Endothelial cell of umbilical vein (primary cell): ENCODE data around the gene PDE6C. TPM values are rescaled to one million over a fixed set of nuclear protein-coding genes. Genes with fewer than 3 reads are reported as not detected.

Source experiments
- BruUV-seq: library from RNA; stranded (reverse); fragments of 400-500 nt; replicated peaks from 2 replicates; lab custom pipeline; 2021; lab: Mats Ljungman, UMichigan
- CTCF ChIA-PET: fragments of 300-600, 350-600 bp; sonication (Branson Sonifier 250); formaldehyde crosslinking; loops from one replicate; lab custom pipeline; 2021; ENCODE audit warnings: antibody characterized with exemption, inconsistent platforms; lab: Charles Lee
- POLR2A ChIA-PET: fragments of 300-600, 350-600 bp; sonication (Branson Sonifier 250); formaldehyde crosslinking; loops from one replicate; lab custom pipeline; 2021; ENCODE audit warnings: antibody characterized with exemption, inconsistent platforms; lab: Charles Lee
- DNase-seq: peaks from one replicate; pipeline ENCODE4 v3.0.0-alpha.2; 2011; ENCODE audit warnings: low read depth, low spot score
- FAIRE-seq: peaks from 2 replicates; lab custom pipeline; 2011; peaks lifted over from hg19 to GRCh38; lab: Jason Lieb, UNC
- H2AFZ ChIP-seq: 2 replicates; pipeline ENCODE4 v1.6.0; 2012; ENCODE audit warnings: low read depth, low read length, control low read depth, inconsistent platforms
- H3K27ac ChIP-seq: 2 replicates; pipeline ENCODE4 v1.5.1; 2011; ENCODE audit warnings: low read depth, mild to moderate bottlenecking, control low read depth, low read length, moderate library complexity; ENCODE audit not compliant: insufficient read depth
- H3K27me3 ChIP-seq, 2 experiments: 2 replicates each; pipeline versions ENCODE4 v1.6.0 to v1.6.1; 2011; ENCODE audit warnings: low read length in 2 of 2, mixed read lengths in 1 of 2; ENCODE audit not compliant: control insufficient read depth in 2 of 2, insufficient read depth in 2 of 2
- H3K36me3 ChIP-seq, 2 experiments: 2 replicates in 1 of 2; 3 replicates in 1 of 2; pipeline ENCODE4 v1.5.1; 2011; ENCODE audit warnings: low read length in 2 of 2, mild to moderate bottlenecking in 1 of 2, moderate library complexity in 1 of 2; ENCODE audit not compliant: control insufficient read depth in 2 of 2, insufficient read depth in 2 of 2; ENCODE audit errors: extremely low read depth in 1 of 2
- H3K4me1 ChIP-seq: 3 replicates; pipeline ENCODE4 v1.5.1; 2011; ENCODE audit warnings: mild to moderate bottlenecking, low read length; ENCODE audit not compliant: control insufficient read depth, insufficient read depth; ENCODE audit errors: extremely low read depth
- H3K4me2 ChIP-seq: 2 replicates; pipeline ENCODE4 v1.6.1; 2011; ENCODE audit warnings: low read length, control low read depth, mixed read lengths; ENCODE audit not compliant: insufficient read depth
- H3K4me3 ChIP-seq, 3 experiments: fragments of 200-600 bp in 1 of 3; sonication (generic), shearing (Covaris generic) in 1 of 3; replicated peaks in 1 of 3; 2 replicates each; pipeline ENCODE4 v1.5.1; 2011 to 2016; ENCODE audit warnings: control low read depth in 3 of 3, low read length in 3 of 3, mild to moderate bottlenecking in 2 of 3, inconsistent platforms in 1 of 3, low read depth in 1 of 3, moderate library complexity in 1 of 3; ENCODE audit not compliant: insufficient read depth in 1 of 3
- H3K79me2 ChIP-seq: 2 replicates; pipeline ENCODE4 v1.6.0; 2012; ENCODE audit warnings: low read length, inconsistent platforms; ENCODE audit not compliant: control insufficient read depth, insufficient read depth
- H3K9ac ChIP-seq: replicated peaks from 2 replicates; pipeline ENCODE3; 2011; ENCODE audit warnings: low read length, control low read depth; ENCODE audit not compliant: insufficient read depth; ENCODE audit errors: extremely low read depth
- H3K9me1 ChIP-seq: replicated peaks from 3 replicates; pipeline ENCODE4 v1.6.0; 2011; ENCODE audit warnings: mild to moderate bottlenecking, low read length; ENCODE audit not compliant: control insufficient read depth, insufficient read depth; ENCODE audit errors: extremely low read depth
- H3K9me3 ChIP-seq: replicated peaks from 2 replicates; pipeline ENCODE4 v1.5.1; 2012; ENCODE audit warnings: low read length, inconsistent platforms; ENCODE audit not compliant: control insufficient read depth, insufficient read depth
- H4K20me1 ChIP-seq: replicated peaks from 2 replicates; pipeline ENCODE3; 2011; ENCODE audit warnings: mild to moderate bottlenecking, low read length; ENCODE audit not compliant: control insufficient read depth, insufficient read depth; ENCODE audit errors: extremely low read depth
- EZH2 ChIP-seq: IDR thresholded peaks from 2 replicates; pipeline ENCODE4 v1.6.1; 2012; ENCODE audit warnings: borderline replicate concordance, low read depth, mild to moderate bottlenecking, moderate library complexity, low read length, inconsistent platforms; ENCODE audit not compliant: severe bottlenecking
- FOS ChIP-seq: IDR thresholded peaks from 2 replicates; pipeline ENCODE4 v1.6.1; 2011; ENCODE audit warnings: mild to moderate bottlenecking, low read length, moderate library complexity, borderline replicate concordance; ENCODE audit not compliant: insufficient read depth
- GATA2 ChIP-seq: IDR thresholded peaks from 2 replicates; pipeline ENCODE4 v1.7.0; 2011; ENCODE audit warnings: low read depth, mild to moderate bottlenecking, moderate library complexity, mixed read lengths, low read length; ENCODE audit not compliant: insufficient read length, insufficient read depth
- JUN ChIP-seq: IDR thresholded peaks from 2 replicates; pipeline ENCODE4 v1.6.1; 2011; ENCODE audit warnings: borderline replicate concordance, low read depth; ENCODE audit not compliant: insufficient read length, insufficient read depth
- MYC ChIP-seq: IDR thresholded peaks from one replicate; pipeline ENCODE4 v1.6.1; 2011; ENCODE audit warnings: mild to moderate bottlenecking, low read depth, low read length
- POLR2A ChIP-seq: IDR thresholded peaks from 2 replicates; pipeline ENCODE4 v1.6.1; 2012; ENCODE audit warnings: low read depth, mild to moderate bottlenecking, control low read depth, low read length
- POLR2AphosphoS5 ChIP-seq: IDR thresholded peaks from 2 replicates; pipeline ENCODE4 v1.6.1; 2012; ENCODE audit warnings: low read depth, mild to moderate bottlenecking, control low read depth, low read length, moderate library complexity; ENCODE audit not compliant: insufficient read depth
- dilution Hi-C: fragments of 300-500 bp; cut with MboI; formaldehyde crosslinking; loops from one replicate; pipeline ENCODE4 v1.15.0; 2019; ENCODE audit warnings: low sequenced_read_pairs; ENCODE audit not compliant: extremely low pct_ligation_motif_present
- intact Hi-C: fragments of 100-400 bp; cut with micrococcal nuclease; formaldehyde crosslinking; loops from one replicate; pipeline ENCODE4 v1.10.0; 2022
- polyA plus RNA-seq, 4 experiments: library from polyadenylated mRNA; depleted of rRNA in 3 of 4; stranded (reverse) in 3 of 4; unstranded in 1 of 4; fragments of >200 nt; gene quantifications; 2 replicates each; pipeline versions ENCODE4 v1.2.1 to v1.2.3, GENCODE V29; 2011 to 2012; ENCODE audit warnings: missing spikeins in 1 of 4
- total RNA-seq: library from RNA; stranded (reverse); gene quantifications from 2 replicates; pipeline ENCODE4 v1.2.3, GENCODE V29; 2021
- TF ChIP-seq, protein P1 (sequence below): IDR thresholded peaks from 2 replicates; pipeline ENCODE4 v1.6.1; 2011; ENCODE audit not compliant: insufficient read depth, insufficient read length
- TF ChIP-seq, protein P2 (sequence below), 2 donors: IDR thresholded peaks; 1 replicate in 1 of 2; 2 replicates in 1 of 2; pipeline ENCODE4 v1.5.1; 2011; ENCODE audit warnings: low read length in 2 of 2, mild to moderate bottlenecking in 2 of 2, moderate library complexity in 2 of 2, control low read depth in 1 of 2, inconsistent platforms in 1 of 2, low read depth in 1 of 2; ENCODE audit not compliant: insufficient read depth in 1 of 2; ENCODE audit errors: extremely low read depth in 1 of 2

The PDE6C gene
- total and polyA plus RNA-seq, 2 donors (not counting 3 experiments of a cell fraction or from before 2014, with no cell fraction given), result not detected

GRCh38 chr10:93604146-93604545, 8.2 kb upstream of the PDE6C start:
- no TSS peak for BruUV-seq
- H2AFZ ChIP-seq, result no peak overlapping the region
- no peaks in the 10 kb centered on the region for H3K4me1 ChIP-seq
- H3K79me2 ChIP-seq, result no peaks in the 10 kb centered on the region
- DNase-seq, result peak; percentile 15
- no peak overlapping the region for H3K9ac ChIP-seq
- no peaks in the 10 kb centered on the region for H3K9me1 ChIP-seq
- CTCF ChIA-PET, result interaction anchor here (0.8 kb wide), 1 partner anchor 49 kb away, joined by 3 read pairs; no protein-coding TSS in a partner anchor
- intact Hi-C loops, result no loop called here
- no peaks in the 10 kb centered on the region for H3K36me3 ChIP-seq
- TF ChIP-seq POLR2A (no peak), POLR2AphosphoS5 (no peak), JUN (no peak), EZH2 (no peak), GATA2 (no peak), MYC (no peak), FOS (no peak)
- TF ChIP-seq, protein P1, sequence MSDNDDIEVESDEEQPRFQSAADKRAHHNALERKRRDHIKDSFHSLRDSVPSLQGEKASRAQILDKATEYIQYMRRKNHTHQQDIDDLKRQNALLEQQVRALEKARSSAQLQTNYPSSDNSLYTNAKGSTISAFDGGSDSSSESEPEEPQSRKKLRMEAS, result no peak
- TF ChIP-seq, protein P2, sequence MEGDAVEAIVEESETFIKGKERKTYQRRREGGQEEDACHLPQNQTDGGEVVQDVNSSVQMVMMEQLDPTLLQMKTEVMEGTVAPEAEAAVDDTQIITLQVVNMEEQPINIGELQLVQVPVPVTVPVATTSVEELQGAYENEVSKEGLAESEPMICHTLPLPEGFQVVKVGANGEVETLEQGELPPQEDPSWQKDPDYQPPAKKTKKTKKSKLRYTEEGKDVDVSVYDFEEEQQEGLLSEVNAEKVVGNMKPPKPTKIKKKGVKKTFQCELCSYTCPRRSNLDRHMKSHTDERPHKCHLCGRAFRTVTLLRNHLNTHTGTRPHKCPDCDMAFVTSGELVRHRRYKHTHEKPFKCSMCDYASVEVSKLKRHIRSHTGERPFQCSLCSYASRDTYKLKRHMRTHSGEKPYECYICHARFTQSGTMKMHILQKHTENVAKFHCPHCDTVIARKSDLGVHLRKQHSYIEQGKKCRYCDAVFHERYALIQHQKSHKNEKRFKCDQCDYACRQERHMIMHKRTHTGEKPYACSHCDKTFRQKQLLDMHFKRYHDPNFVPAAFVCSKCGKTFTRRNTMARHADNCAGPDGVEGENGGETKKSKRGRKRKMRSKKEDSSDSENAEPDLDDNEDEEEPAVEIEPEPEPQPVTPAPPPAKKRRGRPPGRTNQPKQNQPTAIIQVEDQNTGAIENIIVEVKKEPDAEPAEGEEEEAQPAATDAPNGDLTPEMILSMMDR (IDR thresholded peaks at IDR 0.05; ENCODE audit: extremely low read depth in 1 of 2, insufficient read depth in 1 of 2, low read depth in 1 of 2, low read length in 2 of 2), result no peak
- H4K20me1 ChIP-seq, result no peaks in the 10 kb centered on the region
- dilution Hi-C loops, result no loop called here
- peaks cover 25 to 49% of the 10 kb centered on the region in 2 experiments for H3K27me3 ChIP-seq
- H3K27ac ChIP-seq, result no peak overlapping the region
- POLR2A ChIA-PET, result no interaction called here
- H3K9me3 ChIP-seq, result no peaks in the 10 kb centered on the region
- no peak overlapping the region for H3K4me3 ChIP-seq
- H3K4me2 ChIP-seq, result no peak overlapping the region
- FAIRE-seq, result no peak
